Fibroblast of skin of abdomen (primary cell): ENCODE data around the gene C3AR1.
A peak's percentile ranks its signal among the peaks of the same experiment; 100 is the strongest.
"Not testable (repeated sequence)": the region's sequence is repeated elsewhere in the genome, so short reads cannot be mapped to it uniquely, and the experiment has no call there.

Experiments used
- DNase-seq: peaks from one replicate; pipeline ENCODE4 v3.0.0-alpha.2; 2013

Gene C3AR1

DNA sequence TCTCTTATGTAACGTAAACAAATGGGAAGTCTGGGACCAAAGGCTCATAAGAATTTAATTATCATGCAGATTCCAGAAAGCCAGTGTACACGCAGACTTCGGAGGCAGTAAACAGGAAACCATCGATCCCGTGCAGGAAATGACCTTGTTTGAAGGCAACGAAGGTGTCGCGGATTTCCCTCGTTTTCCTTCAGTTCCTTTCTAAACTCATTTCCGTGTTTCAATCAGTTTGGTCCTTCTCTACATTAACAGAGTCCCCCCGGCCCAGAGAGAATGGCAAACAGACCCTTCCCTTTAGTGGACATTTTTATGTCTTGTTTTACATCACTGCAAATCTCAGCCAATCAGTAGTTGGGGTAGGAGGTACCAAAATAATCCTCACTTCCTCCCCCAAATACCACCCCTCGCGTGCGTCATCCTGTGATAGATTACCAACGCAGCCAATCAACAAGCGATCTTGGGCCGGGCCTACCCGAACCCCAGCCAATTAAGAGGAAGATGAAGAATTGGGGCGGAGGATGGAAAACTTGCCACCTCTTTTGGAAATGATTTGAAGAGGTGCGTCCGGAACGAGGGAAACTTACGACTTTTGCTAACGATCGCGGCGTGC lies 39.8 kb downstream of the C3AR1 start:
- DNase-seq = peak; percentile 99

GRCh38 chr12:8018666-8019581 lies 47.2 kb downstream of the C3AR1 start:
- no peak for DNase-seq

- not testable (repeated sequence) for DNase-seq
These were observed 47.9 kb downstream of the C3AR1 start for GRCh38 chr12:8018213-8018612.

DNA sequence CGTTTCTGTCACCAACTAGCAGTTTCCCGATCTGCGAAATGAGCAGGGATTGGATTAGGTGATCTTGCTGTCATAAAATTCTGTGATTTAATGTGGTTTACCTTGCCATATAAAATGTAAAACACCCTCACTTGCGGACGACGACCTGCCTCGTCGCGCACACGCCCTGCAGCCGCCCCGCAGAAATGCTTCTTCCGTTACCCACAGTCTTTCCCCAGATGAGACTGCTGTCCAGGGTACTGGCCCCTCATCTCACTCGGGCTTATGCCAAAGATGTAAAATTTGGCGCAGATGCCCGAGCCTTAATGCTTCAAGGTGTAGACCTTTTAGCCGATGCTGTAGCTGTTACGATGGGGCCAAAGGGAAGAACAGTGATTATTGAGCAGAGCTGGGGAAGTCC lies 51.3 kb downstream of the C3AR1 start:
- no peak for DNase-seq

- DNase-seq = no peak
These were observed 53.4 kb downstream of the C3AR1 start for GRCh38 chr12:8012651-8013309.

DNA sequence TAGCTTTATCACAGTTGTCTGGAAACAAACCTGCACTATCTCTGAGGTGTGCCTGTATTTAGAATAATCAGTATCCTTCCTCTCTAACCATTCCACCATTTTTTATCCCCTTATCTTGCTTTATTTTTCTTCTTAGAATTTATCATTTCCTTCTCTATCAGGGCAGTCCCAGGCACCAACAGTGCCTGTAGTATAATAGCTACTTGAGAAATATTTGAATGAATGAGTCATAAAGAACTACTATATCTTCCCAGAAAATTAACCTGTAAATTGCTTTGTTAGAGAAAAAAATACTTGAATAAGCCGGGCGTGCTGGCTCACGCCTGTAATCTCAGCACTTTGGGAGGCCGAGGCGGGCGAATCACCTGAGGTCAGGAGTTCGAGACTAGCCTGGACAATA lies 54.8 kb downstream of the C3AR1 start:
- no peak for DNase-seq
